Colonic mucosa (tissue), 4 donors: Measurements from ENCODE around the gene TUBB2B. TPM values are rescaled to one million over a fixed set of nuclear protein-coding genes. Genes with fewer than 3 reads are reported as not detected.
A peak's percentile ranks its signal among the peaks of the same experiment; 100 is the strongest.

Experiments
- DNase-seq: peaks from one replicate; pipeline ENCODE4 v3.0.0-alpha.2; 2020
- H3K27ac ChIP-seq: fragments of 200-600 bp; one replicate; pipeline ENCODE4 v1.8.0; 2021
- H3K27me3 ChIP-seq: fragments of 200-600 bp; one replicate; pipeline ENCODE4 v1.8.0; 2021
- H3K36me3 ChIP-seq: fragments of 200-600 bp; one replicate; pipeline ENCODE4 v1.8.0; 2021
- H3K4me1 ChIP-seq: fragments of 200-600 bp; one replicate; pipeline ENCODE4 v1.8.0; 2021; ENCODE audit warnings: mild to moderate bottlenecking
- H3K4me3 ChIP-seq: fragments of 200-600 bp; one replicate; pipeline ENCODE4 v1.8.0; 2021
- H3K9ac ChIP-seq, 2 donors: one replicate each; pipeline ENCODE4 v1.7.0; 2013; ENCODE audit warnings: control low read depth in 2 of 2, low read depth in 2 of 2, low read length in 2 of 2
- H3K9me3 ChIP-seq: fragments of 200-600 bp; one replicate; pipeline ENCODE4 v1.8.0; 2021
- intact Hi-C: fragments of 100-400 bp; cut with DNase I; formaldehyde crosslinking; loops from one replicate; pipeline ENCODE4 v1.14.1; 2022
- total RNA-seq, 2 donors: library from RNA; stranded (reverse); fragmentation: NEBNext Ultra II Directional in 1 of 2; extraction: Animal tissue kit (Norgen Biotek cat#: 25700) in 1 of 2; gene quantifications; one replicate each; pipeline ENCODE4 v1.2.1, GENCODE V29; 2021
- TF ChIP-seq, protein P1 (sequence below): fragments of 200-600 bp; IDR thresholded peaks from one replicate; pipeline ENCODE4 v1.8.0; 2022; ENCODE audit warnings: antibody characterized with exemption, mild to moderate bottlenecking
- donor health status: healthy.
- donor health status: DM: no; HTN: no; CAD: no.
- donor health status: DM: no; HTN: no; CAD: no.

Gene TUBB2B
- total RNA-seq, 2 donors from 2014 or later: 2.3 to 5.8 TPM

DNA sequence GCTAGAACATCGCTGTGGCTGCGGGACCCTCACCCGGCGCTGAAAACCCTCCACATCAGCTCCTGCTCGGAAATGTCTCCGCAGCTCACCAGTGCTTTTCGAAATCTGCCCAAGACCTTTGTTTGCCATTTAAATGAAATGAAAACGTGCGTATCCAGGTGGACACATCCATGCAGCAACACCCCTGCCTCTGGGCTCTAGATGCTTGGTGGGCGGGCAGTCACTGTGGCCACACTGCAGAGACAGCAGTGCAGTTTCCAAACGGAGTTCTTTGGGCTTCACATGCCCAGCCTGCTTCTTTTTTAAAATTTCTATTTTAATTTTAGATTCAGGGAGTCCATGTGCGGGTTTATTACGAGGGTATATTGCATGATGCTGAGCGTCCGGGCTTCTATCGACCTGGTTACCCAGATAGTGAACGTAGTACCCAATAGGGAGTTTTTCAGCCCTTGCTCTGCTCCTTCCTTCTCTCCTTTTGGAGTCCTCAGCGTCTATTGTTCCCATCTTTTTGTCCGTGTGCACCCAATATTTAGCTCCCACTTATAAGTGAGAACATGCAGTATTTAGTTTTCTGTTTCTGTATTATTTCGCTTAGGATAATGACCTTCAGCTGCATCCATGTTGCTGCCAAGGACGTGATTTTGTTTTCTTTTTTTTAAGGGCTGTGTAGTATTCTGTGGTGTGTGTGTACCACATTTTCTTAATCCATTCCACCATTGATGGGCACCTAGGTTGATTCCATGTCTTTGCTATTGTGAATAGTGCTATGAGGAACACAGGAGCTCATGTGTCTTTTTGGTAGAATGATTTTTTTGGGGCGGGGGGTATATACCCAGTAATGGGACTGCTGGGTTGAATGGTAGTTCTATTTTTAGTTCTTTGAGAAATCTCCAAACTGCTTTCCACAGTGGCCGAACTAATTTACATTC, 4.8 kb upstream of the TUBB2B start:
- peaks cover 69% of the 10 kb centered on the region for H3K27me3 ChIP-seq
- peak overlapping the region; percentile 41 for H3K4me3 ChIP-seq
- no peaks in the 10 kb centered on the region for H3K9me3 ChIP-seq
- TF ChIP-seq, protein P1, sequence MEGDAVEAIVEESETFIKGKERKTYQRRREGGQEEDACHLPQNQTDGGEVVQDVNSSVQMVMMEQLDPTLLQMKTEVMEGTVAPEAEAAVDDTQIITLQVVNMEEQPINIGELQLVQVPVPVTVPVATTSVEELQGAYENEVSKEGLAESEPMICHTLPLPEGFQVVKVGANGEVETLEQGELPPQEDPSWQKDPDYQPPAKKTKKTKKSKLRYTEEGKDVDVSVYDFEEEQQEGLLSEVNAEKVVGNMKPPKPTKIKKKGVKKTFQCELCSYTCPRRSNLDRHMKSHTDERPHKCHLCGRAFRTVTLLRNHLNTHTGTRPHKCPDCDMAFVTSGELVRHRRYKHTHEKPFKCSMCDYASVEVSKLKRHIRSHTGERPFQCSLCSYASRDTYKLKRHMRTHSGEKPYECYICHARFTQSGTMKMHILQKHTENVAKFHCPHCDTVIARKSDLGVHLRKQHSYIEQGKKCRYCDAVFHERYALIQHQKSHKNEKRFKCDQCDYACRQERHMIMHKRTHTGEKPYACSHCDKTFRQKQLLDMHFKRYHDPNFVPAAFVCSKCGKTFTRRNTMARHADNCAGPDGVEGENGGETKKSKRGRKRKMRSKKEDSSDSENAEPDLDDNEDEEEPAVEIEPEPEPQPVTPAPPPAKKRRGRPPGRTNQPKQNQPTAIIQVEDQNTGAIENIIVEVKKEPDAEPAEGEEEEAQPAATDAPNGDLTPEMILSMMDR: no peak
- no peaks in the 10 kb centered on the region for H3K36me3 ChIP-seq
- intact Hi-C loops: no loop called here
- no peak for DNase-seq
- H3K27ac ChIP-seq: no peak overlapping the region
- H3K9ac ChIP-seq: peak overlapping the region; percentile 12 to 54
- H3K4me1 ChIP-seq: peaks cover 21% of the 10 kb centered on the region

DNA sequence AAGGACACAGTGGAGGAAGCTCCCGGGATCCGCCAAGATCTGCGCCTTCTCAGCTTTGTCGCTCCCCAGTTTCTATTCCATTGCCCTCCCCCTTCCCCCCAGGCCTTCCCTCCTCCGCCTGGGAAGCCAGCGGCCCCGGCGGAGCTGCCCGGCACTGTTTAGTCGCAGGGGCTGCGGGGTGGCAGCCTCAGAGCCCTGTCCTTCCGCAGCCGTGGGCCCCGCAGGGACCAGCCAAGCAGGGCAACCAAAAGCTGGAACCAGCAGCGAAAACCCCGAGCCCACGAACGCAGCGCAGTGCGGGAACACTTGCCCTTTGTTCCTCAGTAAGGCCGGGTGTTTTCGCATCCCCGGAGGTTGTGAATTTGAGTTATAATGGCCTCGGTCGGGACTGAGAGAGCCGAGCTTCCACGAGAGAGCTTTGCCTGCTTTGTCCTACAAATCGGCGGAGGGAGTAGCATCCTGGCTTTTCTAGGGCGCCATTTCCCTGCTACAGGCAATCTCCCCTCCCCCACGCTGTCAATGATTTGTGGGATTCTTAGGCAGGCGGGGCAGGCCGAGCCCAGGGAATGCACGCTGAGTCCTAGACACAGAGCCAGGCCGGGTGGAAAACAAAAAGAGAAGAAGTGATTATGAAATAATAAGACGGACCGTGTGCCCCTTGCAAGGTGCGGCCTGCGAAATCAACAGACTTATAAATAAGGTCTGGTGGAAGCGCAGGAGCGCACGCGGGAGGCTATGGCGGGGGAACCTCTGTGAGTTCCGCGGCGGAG, 4.0 kb upstream of the TUBB2B start:
- Histone ChIP-seq H3K27ac (peak overlapping the region; percentile 25), H3K27me3 (peaks cover 77% of the 10 kb centered on the region), H3K9ac (peak overlapping the region; percentile 32 to 54), H3K36me3 (no peaks in the 10 kb centered on the region), H3K9me3 (no peaks in the 10 kb centered on the region), H3K4me3 (peak overlapping the region; percentile 41), H3K4me1 (peaks cover 26% of the 10 kb centered on the region)
- intact Hi-C loops: no loop called here
- peak; percentile 90 for DNase-seq
- TF ChIP-seq, protein P1: no peak

GRCh38 chr6:3230900-3231246, 3.4 kb upstream of the TUBB2B start:
- H3K4me3 ChIP-seq: peak overlapping the region; percentile 41
- intact Hi-C loops: no loop called here
- H3K27me3 ChIP-seq: peaks cover 83% of the 10 kb centered on the region
- H3K4me1 ChIP-seq: peaks cover 26% of the 10 kb centered on the region
- DNase-seq: no peak
- H3K9me3 ChIP-seq: no peaks in the 10 kb centered on the region
- H3K9ac ChIP-seq: peak overlapping the region in 1 of 2 donors; percentile 54
- no peaks in the 10 kb centered on the region for H3K36me3 ChIP-seq
- no peak overlapping the region for H3K27ac ChIP-seq
- TF ChIP-seq, protein P1: no peak

DNA sequence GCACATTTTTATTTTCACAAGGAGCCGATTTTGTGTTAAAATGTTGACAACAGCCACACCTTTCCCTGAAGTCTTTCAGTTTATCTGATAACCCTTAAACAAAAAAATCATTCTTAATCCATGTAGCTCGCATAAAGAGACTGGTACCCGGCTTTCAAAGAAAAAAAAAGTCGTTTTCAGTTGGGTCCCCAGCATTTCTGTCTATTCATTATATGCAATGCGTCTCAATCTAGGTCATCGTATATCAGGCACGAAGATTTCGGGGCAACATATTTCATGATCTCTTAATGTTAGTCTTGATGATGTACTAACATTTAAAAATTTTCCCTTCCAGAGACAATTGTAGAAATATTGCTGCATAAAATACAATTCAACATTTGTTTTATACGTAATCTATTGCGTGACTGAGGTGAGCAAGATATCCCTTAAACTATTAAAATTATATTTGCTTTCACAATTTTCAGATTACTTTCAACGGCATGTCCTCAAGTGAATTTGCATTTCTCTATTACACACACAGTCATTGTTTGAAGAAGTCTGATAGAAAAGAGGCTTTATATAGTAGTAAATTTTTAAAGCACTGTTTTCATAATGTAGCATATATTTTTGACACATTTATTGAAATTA, 2.9 kb upstream of the TUBB2B start:
- H3K36me3 ChIP-seq: no peaks in the 10 kb centered on the region
- H3K9ac ChIP-seq: no peak overlapping the region
- peaks cover 82% of the 10 kb centered on the region for H3K27me3 ChIP-seq
- H3K4me1 ChIP-seq: peaks cover 26% of the 10 kb centered on the region
- no peaks in the 10 kb centered on the region for H3K9me3 ChIP-seq
- intact Hi-C loops: no loop called here
- TF ChIP-seq, protein P1: no peak
- H3K4me3 ChIP-seq: no peak overlapping the region
- no peak overlapping the region for H3K27ac ChIP-seq
- DNase-seq: no peak

DNA sequence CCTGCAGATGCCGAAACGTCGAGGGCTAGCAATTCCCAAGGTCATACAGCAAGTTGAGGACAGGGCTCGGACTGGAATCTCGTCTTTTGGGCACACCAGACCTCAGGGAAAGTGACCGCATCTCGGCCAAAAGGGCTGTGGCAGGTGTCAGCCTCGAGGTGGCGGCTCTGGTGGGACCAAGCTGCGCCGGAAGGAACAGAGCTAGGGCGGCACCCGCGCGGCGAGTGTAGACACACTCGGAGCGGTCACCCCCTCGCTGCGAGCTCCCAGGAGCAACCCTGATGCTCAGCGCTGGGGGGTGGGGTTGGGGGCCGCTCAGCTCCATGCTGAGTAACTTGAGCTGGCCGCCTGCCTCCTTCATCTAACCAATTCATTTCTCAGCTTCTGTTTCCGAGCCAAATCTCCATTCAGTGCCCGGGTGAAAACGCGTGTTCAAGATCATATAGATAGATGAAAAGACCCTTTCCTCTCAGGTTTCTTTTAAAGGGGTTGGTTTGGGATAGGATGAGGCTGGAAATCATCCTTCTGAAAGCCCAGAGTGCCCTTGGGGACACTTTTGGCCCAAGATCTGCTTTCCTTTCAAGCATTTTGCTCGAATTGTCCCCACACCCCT, 2.2 kb upstream of the TUBB2B start:
- no peak for DNase-seq
- Histone ChIP-seq H3K9me3 (no peaks in the 10 kb centered on the region), H3K27me3 (peaks cover 76% of the 10 kb centered on the region), H3K36me3 (no peaks in the 10 kb centered on the region), H3K4me3 (no peak overlapping the region), H3K4me1 (peaks cover 26% of the 10 kb centered on the region), H3K27ac (no peak overlapping the region), H3K9ac (no peak overlapping the region)
- TF ChIP-seq, protein P1: no peak
- intact Hi-C loops: no loop called here
